Effector CD4-positive, alpha-beta T cell (primary cell): ENCODE measurements around the gene LY9.

Experiments
- DNase-seq: peaks from one replicate; pipeline ENCODE4 v3.0.0-alpha.2; 2020

The LY9 gene

DNA sequence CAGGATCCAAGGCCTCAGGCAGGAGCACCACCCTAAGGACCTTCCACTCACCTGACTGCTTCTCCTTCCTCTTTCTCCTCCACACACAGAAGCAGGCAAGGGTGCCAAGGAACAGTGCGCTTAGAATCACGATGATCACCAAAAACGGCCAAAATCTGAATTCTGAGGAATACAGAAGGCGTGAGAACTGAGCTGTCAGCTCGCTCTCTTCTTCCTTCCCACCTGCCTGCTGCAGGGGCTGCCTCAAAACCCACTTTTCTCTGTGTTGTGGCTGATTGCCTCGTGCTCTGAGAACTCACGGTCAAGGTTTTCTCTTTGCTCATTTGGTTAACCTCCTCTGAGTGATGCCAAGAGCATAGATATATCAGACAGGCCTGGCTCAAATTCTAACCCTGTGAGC, 42.9 kb downstream of the LY9 start:
- no peak for DNase-seq

DNA sequence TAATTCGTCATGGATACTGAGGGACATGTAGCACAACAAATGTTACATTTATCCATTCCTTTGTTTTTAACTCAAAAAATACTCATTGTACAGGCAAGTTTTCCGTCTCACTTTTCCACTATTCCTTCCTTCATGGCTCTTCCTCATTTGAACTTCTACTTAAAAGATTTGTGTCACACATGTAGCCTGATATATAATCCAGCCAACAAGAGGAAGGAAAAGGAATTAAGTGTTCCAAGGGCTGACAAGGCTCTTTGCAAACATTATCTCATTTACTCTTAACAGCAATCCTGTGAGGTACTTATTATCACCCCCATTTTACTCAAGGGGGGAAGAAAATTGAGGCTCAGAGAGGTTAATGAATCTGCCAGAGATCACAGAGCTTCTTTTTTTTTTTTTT, 43.8 kb downstream of the LY9 start:
- DNase-seq: no peak

DNA sequence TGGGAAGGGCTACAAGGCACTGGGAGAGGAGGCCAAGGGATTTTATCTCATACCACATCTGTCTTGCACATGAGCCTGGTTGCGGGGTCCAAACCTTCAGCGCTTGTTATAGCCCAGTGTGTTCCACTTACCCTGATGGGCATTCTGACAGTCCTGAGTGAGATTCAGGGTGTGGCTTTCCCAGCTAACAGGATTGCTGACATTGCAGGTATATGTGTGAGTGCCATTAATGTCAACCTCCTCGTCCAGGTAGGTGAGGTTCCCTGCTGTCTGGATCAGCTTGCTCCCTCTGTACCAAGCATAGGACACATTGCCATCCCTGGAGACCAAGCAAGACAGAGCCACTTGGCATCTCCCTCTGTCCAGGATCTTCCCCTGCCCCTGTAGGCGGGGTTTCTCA, 45.1 kb downstream of the LY9 start:
- no peak for DNase-seq

DNA sequence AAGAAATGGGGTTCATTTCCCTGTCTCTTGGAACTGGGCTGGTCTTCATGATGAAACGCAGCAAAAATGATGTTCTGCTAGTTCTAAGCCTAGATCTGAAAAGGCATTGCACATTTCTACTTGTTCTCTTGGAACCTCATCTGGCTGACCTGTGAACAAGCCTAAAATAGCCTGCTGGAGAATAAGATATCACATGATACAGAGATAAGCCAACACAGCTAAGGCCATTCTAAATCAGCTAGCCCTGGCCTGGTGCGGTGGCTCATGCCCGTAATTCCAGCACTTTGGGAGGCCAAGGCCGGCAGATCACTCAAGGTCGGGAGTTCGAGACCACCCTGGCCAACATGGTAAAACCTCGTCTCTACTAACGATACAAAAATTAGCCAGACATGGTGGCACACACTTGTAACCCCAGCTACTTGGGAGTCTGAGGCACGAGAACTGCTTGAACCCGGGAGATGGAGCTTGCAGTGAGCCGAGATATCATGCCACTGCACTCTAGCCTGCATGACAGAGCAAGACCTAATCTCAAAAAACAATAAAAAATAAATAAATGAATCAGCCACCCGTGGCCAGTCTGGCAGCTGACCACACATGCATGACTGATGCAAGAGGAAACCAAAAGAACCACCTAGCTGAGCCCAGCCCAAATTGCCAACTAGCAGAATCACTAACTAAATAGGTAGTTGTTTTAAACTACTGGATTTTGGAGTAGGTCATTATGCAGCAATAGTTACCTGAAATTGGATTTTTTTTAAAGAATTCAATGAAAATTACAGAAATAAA, 48.7 kb downstream of the LY9 start:
- no peak for DNase-seq

- no peak for DNase-seq
Measured at GRCh38 chr1:160846281-160846680, 50.3 kb downstream of the LY9 start.

DNA sequence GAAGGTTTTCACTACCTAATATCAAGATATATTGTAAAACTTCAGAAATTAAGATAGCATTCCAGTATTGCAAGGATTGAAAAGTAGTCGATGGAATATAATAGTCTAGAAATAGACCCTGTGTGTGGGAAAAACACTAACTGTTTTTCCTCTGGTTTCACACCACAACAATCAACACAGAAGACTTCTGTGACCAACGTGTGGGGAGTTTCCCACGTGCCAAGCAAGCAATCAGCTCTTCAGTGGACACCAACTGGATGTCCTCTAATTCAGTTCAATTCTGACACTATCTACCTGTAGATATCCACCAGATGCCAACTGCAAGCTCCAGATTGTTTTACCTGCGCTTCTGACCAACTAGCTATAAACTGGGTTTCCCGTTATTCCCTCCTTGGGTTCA, 54.6 kb downstream of the LY9 start:
- no peak for DNase-seq

GRCh38 chr1:160850993-160851392, 55.0 kb downstream of the LY9 start:
- DNase-seq: no peak

GRCh38 chr1:160853014-160853413, 57.0 kb downstream of the LY9 start:
- no peak for DNase-seq

GRCh38 chr1:160853754-160854153, 57.8 kb downstream of the LY9 start:
- no peak for DNase-seq

GRCh38 chr1:160855181-160855981, 59.4 kb downstream of the LY9 start:
- DNase-seq: no peak

GRCh38 chr1:160858097-160858496, 62.1 kb downstream of the LY9 start:
- no peak for DNase-seq

DNA sequence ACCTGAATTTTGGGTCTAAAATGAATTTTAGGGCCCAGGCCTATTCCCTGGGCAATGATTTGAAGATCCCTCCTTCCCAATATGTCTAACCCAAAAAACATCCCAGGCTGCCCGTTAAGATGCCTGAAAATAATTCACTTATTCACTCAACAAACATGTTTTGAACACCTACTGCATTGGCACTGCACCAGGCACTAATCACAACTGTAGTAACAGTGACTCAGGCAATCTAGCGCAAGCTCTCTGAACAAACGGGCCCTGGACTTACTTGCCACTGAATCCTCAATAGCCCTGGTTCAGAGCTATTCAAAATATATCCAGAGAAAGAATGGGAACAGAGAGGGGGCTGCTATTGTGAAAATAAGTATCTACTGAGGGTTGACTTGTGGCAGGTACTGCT, 62.5 kb downstream of the LY9 start:
- no peak for DNase-seq

DNA sequence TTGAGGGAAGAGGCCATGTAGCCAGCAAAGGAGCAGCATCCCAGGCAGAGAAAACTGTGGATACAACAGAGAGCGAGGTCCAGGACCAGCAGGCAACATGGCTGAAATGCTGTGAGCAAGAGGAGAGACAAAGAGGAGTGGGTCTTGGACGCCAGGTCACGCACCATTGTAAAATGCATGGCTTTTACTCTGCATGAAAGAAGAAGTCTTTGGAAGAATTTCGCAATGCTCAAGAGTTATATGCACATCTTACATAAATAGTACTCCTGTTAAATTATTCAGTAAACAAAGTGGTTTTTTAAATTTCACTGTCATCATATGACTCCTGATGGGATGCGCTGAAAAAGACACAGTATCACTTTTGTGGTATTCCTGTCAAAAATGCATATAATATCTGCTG, 63.2 kb downstream of the LY9 start:
- DNase-seq: no peak

- DNase-seq: no peak
Measured at GRCh38 chr1:160860840-160861505, 65.0 kb downstream of the LY9 start.

GRCh38 chr1:160862203-160863060, 66.5 kb downstream of the LY9 start, which contains the start of gene CD244:
Gene CD244 (minus strand): TSS chr1:160862887. CDS start chr1:160862677, 210 bp downstream.
- DNase-seq: no peak

GRCh38 chr1:160863061-160863773, 67.2 kb downstream of the LY9 start:
- no peak for DNase-seq

DNA sequence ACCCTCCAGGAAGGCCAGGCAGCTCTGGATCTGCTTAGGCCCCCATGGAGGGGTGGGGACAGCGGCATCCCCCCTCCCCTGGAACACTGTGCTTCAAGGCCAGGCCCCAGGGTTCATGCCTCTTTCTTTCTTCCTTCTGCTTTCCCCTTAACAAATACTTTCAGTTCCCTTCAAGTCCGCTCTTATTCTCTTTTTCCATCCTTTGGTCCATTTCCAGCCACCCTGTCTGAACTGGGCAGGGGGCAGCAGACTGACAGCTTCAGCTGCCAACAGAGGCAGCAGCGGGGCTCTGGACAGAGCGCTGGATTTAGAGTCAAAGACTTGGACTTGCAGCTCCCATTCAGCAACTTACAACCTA, 67.8 kb downstream of the LY9 start:
- DNase-seq: no peak

DNA sequence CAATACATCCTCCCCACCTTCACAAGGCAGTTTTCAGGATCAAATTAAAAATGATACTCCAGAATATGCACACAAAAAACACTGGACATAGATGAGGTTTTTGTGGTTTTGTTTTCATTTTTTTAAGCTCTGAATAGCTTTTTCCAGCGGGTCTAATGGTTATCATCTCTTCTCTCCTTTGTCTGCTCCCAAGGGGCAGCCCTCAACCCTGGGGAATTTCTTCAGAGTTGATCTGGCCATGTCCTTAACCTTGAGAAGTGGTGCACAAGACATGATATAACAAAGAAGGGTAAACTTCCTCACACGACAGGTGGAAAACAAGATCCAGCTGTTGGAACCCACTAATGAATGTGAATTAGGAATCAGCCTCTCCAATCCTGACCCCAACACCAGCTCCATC, 68.2 kb downstream of the LY9 start:
- DNase-seq: no peak

- no peak for DNase-seq
Measured at GRCh38 chr1:160865337-160865736, 69.4 kb downstream of the LY9 start.

DNA sequence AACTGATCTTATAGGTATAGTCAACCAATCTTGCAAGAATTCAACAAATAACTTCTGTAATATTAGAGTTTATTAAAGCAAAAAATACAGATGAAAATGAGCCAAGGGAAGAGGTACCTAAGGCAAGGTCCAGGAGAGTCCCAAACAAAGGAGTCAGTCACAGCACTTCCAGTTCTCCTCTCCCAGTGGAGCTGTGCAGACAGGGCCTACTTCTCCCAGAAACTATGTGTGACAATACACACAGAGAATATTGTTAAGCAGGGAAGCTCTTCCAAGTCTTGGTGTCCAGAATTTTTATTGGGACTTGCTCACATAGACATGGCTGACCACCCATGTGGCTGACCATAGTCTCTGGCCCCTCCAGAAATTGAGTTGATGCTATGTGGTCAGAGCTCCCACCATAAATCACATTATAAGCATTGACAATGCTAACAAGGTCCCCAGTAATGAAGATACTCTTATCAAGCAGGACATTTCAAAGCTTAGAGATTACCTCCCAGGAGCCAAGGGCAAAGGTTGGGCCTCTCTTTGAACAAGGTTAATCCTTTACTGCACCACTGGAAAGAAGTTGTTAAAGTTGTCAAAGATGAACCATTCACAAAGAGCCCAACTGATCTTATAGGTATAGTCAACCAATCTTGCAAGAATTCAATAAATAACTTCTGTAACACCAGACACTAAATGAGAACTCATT, 70.2 kb downstream of the LY9 start:
- DNase-seq: no peak

DNA sequence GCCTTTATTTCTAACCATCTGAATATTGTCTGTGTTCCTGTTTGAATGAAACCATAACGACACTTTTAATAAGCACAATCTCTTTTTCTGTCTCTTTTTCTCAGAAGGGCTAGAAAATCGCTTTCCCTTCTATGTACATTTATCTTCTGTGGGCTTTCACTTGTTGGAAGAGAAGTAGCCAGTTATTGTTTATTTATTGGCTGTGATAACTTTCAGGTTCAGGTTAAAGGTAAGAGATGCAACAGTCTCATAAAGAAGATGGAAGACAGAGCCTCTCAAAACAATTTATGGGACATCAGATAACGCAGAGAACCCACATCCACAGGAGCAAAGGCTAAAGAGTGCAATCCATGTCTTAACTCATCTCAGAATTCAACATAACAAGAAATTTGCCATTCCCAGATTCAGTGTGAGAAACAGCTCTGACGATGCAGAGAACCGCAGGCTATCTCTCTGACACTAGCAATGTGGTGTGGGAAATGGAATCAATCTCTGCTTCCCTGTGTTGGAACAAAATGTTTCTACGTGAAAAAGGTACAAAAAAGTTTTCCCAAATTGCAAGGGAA, 70.8 kb downstream of the LY9 start:
- no peak for DNase-seq
